ENCODE data around the gene SMYD5.

SMYD5 gene

GRCh38 chr2:73253400-73253799 is 39.4 kb downstream of the SMYD5 start:
- no peak overlapping the region for H3K4me3 ChIP-seq (ENCODE audit: low read depth, low read length)
- no peak for TF ChIP-seq CTCF (IDR thresholded peaks at IDR 0.05; ENCODE audit: low read depth, low read length)

GRCh38 chr2:73253901-73254300 is 39.9 kb downstream of the SMYD5 start:
- TF ChIP-seq CTCF (IDR thresholded peaks at IDR 0.05; ENCODE audit: low read depth, low read length): no peak
- H3K4me3 ChIP-seq (ENCODE audit: low read depth, low read length): no peak overlapping the region

GRCh38 chr2:73254343-73255006 is 40.4 kb downstream of the SMYD5 start:
- H3K4me3 ChIP-seq (ENCODE audit: low read depth, low read length): no peak overlapping the region
- no peak for TF ChIP-seq CTCF (IDR thresholded peaks at IDR 0.05; ENCODE audit: low read depth, low read length)

GRCh38 chr2:73255007-73255644 is 41.1 kb downstream of the SMYD5 start:
- no peak for TF ChIP-seq CTCF (IDR thresholded peaks at IDR 0.05; ENCODE audit: low read depth, low read length)
- no peak overlapping the region for H3K4me3 ChIP-seq (ENCODE audit: low read depth, low read length)

GRCh38 chr2:73255907-73256617 is 42.0 kb downstream of the SMYD5 start:
- TF ChIP-seq CTCF (IDR thresholded peaks at IDR 0.05; ENCODE audit: low read depth, low read length): no peak
- H3K4me3 ChIP-seq (ENCODE audit: low read depth, low read length): no peak overlapping the region

GRCh38 chr2:73256618-73256922 is 42.5 kb downstream of the SMYD5 start:
- no peak overlapping the region for H3K4me3 ChIP-seq (ENCODE audit: low read depth, low read length)
- no peak for TF ChIP-seq CTCF (IDR thresholded peaks at IDR 0.05; ENCODE audit: low read depth, low read length)

- H3K4me3 ChIP-seq (ENCODE audit: low read depth, low read length): no peak overlapping the region
- TF ChIP-seq CTCF (IDR thresholded peaks at IDR 0.05; ENCODE audit: low read depth, low read length): no peak
Measured at GRCh38 chr2:73257021-73257420, 43.0 kb downstream of the SMYD5 start.

Measured in WI38 (cell line).